Astrocyte of the spinal cord (primary cell): ENCODE measurements around the gene TOX2.

Experiments
- DNase-seq: peaks from one replicate; pipeline ENCODE4 v3.0.0; 2011; ENCODE audit warnings: low read depth, low spot score
- H3K4me3 ChIP-seq: 2 replicates; pipeline ENCODE4 v1.5.1; 2011; ENCODE audit warnings: low read depth, mild to moderate bottlenecking, low read length, moderate library complexity
- CTCF ChIP-seq: IDR thresholded peaks from 2 replicates; pipeline ENCODE4 v1.5.1; 2012; ENCODE audit warnings: low read depth, mild to moderate bottlenecking, low read length, inconsistent platforms
- in situ Hi-C: cut with HindIII; loops from 2 replicates; pipeline ENCODE4 v1.10.0; 2017; ENCODE audit warnings: low sequenced_read_pairs

The TOX2 gene

DNA sequence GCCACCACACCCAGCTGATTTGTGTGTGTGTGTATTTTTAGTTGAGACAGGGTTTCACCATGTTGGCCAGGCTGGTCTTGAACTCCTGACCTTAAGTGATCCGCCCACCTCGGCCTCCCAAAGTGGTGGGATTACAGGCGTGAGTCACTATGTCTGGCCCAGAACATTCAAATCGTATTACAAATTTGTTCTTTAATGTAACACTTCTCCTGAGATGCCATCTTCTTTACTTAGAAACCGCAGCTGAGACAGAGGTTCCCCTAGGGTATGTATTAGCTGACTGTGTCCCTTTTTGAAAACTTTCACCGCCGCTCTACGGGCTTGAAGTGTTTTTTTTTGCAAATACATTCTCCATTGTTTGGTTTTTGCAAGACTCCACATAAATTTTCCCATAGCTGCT is 62.6 kb downstream of the TOX2 start:
- DNase-seq, result peak; percentile 52
- TF ChIP-seq CTCF, result no peak
- in situ Hi-C loops, result no loop called here
- no peak overlapping the region for H3K4me3 ChIP-seq

- no peak overlapping the region for H3K4me3 ChIP-seq
- in situ Hi-C loops, result no loop called here
- DNase-seq, result no peak
- no peak for TF ChIP-seq CTCF
Observed at GRCh38 chr20:43977962-43978361, 63.3 kb downstream of the TOX2 start.

DNA sequence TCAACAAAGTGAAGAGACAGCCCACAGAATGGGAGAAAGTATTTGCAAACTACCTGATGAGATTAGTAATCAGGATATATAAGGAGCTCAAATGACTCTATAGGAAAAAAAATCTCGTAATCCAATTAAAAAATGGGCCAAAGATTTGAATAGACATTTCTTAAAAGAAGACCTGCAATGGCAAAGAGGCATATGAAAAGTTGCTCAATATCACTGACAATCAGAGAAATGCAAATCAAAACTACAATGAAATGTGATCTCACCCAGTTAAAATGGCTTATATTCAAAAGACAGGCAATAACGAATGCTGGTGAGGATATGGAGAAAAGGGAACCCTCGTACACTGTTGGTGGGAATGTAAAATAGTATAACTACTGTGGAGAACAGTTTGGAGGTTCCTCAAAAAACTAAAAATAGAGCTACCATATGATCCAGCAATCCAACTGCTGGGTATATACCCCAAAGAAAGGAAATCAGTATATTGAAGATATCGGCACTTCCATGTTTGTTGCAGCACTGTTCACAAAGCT is 65.0 kb downstream of the TOX2 start:
- no peak overlapping the region for H3K4me3 ChIP-seq
- in situ Hi-C loops, result no loop called here
- no peak for DNase-seq
- TF ChIP-seq CTCF, result no peak

DNA sequence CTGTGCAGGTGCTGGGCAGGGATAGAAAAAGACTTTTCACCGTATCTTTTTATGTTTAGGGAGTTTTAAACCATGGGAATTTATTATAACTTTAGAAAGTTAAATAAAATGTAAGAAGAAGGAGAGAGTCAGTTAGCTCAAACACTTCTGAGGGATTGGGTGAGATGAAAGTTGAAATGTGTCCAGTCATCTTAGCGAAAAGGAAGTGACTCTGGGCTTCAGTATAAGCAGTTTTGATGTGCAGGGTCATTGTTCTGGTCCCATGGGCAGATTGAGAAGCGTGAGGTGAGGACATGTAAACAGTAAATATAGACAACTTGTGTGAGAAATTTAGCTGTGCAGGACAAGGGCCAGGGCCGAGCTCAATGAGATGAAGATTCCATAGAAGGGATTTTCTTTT is 66.9 kb downstream of the TOX2 start:
- DNase-seq, result no peak
- no peak for TF ChIP-seq CTCF

DNA sequence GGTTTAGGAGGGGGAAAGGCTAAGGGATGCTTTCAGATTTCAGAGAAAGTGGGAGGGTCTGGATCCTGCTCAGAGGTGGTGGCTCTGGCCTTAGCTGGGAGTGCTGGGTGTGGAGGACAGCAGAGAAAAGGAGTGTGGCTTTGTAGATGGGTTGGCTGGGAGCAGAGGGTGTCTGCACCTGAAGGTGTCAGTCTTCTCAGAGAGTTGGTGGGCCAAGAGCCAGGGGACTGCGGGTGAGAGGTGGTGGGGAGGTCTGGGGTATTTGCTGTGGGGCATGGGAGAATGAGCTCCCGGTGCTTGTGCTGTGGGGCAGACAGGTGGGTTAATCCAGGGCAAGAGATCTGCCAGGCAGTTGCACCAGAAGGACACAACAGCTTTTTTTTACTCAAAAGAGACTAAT is 67.4 kb downstream of the TOX2 start:
- no peak overlapping the region for H3K4me3 ChIP-seq
- no peak for TF ChIP-seq CTCF
- in situ Hi-C loops, result no loop called here
- DNase-seq, result no peak

More for the DNA sequence above, 66.9 kb downstream of the TOX2 start:
- H3K4me3 ChIP-seq, result no peak overlapping the region
- in situ Hi-C loops, result no loop called here

DNA sequence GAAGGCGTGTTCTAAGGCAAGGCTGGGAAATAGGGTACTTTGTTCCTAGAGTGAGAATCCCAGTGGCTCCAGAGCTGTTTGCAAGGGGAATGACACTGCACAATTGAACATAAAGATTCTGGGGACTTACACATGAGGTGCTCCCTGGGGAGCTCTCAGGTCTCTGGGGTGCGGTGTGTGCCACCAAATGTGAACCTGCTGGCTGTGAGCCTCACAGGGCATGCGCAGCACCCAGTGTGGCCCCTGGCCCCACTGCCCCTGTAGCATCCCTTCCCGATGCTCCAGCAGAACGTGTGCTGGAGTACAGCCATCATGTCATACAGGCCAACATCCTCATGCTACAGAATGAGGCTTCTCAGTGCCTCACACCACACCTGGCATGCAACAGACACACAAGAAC is 68.2 kb downstream of the TOX2 start:
- no peak for TF ChIP-seq CTCF
- no peak for DNase-seq
- no peak overlapping the region for H3K4me3 ChIP-seq
- in situ Hi-C loops, result no loop called here

GRCh38 chr20:43983359-43983758 is 68.7 kb downstream of the TOX2 start:
- H3K4me3 ChIP-seq, result no peak overlapping the region
- no peak for DNase-seq
- peak; percentile 37 for TF ChIP-seq CTCF
- in situ Hi-C loops, result no loop called here
